Esophagus muscularis mucosa (tissue), 4 donors: ENCODE measurements around the gene JAKMIP1. TPM values are rescaled to one million over a fixed set of nuclear protein-coding genes. Genes with fewer than 3 reads are reported as not detected.

Experiments used
- DNase-seq: peaks from one replicate; pipeline ENCODE4 v3.0.0-alpha.2; 2017; ENCODE audit errors: extremely low spot score
- H3K27ac ChIP-seq, 4 donors: fragments of 200-600 bp; sonication (generic); replicated peaks in 1 of 4; 1 replicate in 3 of 4; 2 replicates in 1 of 4; pipeline ENCODE4 v1.5.1; 2016 to 2019; ENCODE audit warnings: mild to moderate bottlenecking in 1 of 4
- H3K27me3 ChIP-seq, 4 donors: fragments of 200-600 bp; sonication (generic); one replicate each; pipeline versions ENCODE4 v1.5.1 to v1.6.0; 2016 to 2019
- H3K36me3 ChIP-seq, 4 donors: fragments of 200-600 bp; sonication (generic); one replicate each; pipeline ENCODE4 v1.5.1; 2016 to 2019
- H3K4me1 ChIP-seq, 4 donors: fragments of 200-600 bp; sonication (generic); one replicate each; pipeline ENCODE4 v1.5.1; 2016 to 2019
- H3K4me3 ChIP-seq, 4 donors: fragments of 200-600 bp; sonication (generic); 1 replicate in 2 of 4; 2 replicates in 2 of 4; pipeline ENCODE4 v1.5.1; 2016 to 2019; ENCODE audit warnings: mild to moderate bottlenecking in 4 of 4, moderate library complexity in 1 of 4
- H3K9me3 ChIP-seq, 4 donors: fragments of 200-600 bp; sonication (generic); 1 replicate in 3 of 4; 2 replicates in 1 of 4; pipeline ENCODE4 v1.5.1; 2016 to 2019
- EP300 ChIP-seq: sonication (generic); formaldehyde crosslinking; IDR thresholded peaks from one replicate; pipeline ENCODE4 v1.6.1; 2017; ENCODE audit warnings: antibody characterized with exemption
- POLR2A ChIP-seq: fragments of 450-650 bp; IDR thresholded peaks from one replicate; pipeline ENCODE4 v1.6.1; 2017; ENCODE audit warnings: antibody characterized with exemption, moderate library complexity, mild to moderate bottlenecking, low read depth
- POLR2AphosphoS5 ChIP-seq, 2 donors: sonication (generic); formaldehyde crosslinking; IDR thresholded peaks; one replicate each; pipeline ENCODE4 v1.6.1; 2017; ENCODE audit warnings: antibody characterized with exemption in 2 of 2
- WGBS: methylation state at CpG from one replicate; pipeline ENCODE4 v1.1.5; 2018; 5-methylcytosine and 5-hydroxymethylcytosine counted together
- intact Hi-C: fragments of 100-400 bp; cut with DNase I; formaldehyde crosslinking; loops from one replicate; pipeline ENCODE4 v1.15.1; 2023
- total RNA-seq, 4 donors: library from RNA; depleted of rRNA; stranded (reverse); fragments of >200 nt; gene quantifications; one replicate each; pipeline versions ENCODE4 v1.1.0 to v1.2.1, GENCODE V29; 2016
- TF ChIP-seq, protein P1 (sequence below), 3 experiments: fragments of 200-600 bp in 2 of 3; fragments of 450-650 bp in 1 of 3; sonication (generic) in 2 of 3; IDR thresholded peaks; one replicate each; pipeline ENCODE4 v1.5.1; 2017 to 2019; ENCODE audit warnings: antibody characterized with exemption in 3 of 3, mild to moderate bottlenecking in 2 of 3, moderate library complexity in 1 of 3

The JAKMIP1 gene
- total RNA-seq, 4 donors from 2014 or later, result 0.57 to 2.8 (median 0.91) TPM

DNA sequence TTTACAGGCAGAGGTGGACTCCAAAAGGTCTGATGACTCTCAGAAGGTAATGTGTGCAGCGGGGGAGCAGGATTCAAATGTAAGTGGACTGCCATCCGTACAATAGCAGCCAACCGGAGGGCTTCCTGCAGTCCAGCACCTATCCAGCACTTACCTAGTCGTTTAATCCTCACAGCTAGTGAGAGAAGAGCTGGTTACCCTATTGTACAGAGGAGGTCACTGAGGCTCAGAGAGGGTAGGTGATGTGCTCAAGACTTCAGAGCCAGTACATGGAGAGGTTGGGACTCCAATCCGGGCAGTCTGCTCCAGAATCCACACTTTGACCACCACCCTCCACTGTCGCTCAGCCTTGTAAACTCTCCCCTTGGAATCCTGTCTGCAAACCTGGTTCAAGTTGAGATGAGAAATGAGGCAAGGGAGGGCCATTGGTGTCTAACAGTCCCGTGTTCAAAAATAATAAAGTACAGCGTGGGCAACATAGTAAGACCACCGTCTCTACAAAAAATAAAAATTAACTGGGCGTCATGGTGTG lies 22.5 kb upstream of the JAKMIP1 start:
- peaks cover 0 to 79% (median 26%) of the 10 kb centered on the region in 4 donors for H3K27me3 ChIP-seq
- H3K27ac ChIP-seq, result no peak overlapping the region
- 62% methylated on average over 10 of the region's 10 CpGs for WGBS
- peaks cover 0 to 11% (median 9%) of the 10 kb centered on the region in 4 donors for H3K9me3 ChIP-seq
- TF ChIP-seq POLR2A (no peak), EP300 (no peak), POLR2AphosphoS5 (IDR thresholded peaks at IDR 0.05) (no peak)
- TF ChIP-seq, protein P1, sequence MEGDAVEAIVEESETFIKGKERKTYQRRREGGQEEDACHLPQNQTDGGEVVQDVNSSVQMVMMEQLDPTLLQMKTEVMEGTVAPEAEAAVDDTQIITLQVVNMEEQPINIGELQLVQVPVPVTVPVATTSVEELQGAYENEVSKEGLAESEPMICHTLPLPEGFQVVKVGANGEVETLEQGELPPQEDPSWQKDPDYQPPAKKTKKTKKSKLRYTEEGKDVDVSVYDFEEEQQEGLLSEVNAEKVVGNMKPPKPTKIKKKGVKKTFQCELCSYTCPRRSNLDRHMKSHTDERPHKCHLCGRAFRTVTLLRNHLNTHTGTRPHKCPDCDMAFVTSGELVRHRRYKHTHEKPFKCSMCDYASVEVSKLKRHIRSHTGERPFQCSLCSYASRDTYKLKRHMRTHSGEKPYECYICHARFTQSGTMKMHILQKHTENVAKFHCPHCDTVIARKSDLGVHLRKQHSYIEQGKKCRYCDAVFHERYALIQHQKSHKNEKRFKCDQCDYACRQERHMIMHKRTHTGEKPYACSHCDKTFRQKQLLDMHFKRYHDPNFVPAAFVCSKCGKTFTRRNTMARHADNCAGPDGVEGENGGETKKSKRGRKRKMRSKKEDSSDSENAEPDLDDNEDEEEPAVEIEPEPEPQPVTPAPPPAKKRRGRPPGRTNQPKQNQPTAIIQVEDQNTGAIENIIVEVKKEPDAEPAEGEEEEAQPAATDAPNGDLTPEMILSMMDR (IDR thresholded peaks at IDR 0.05), result no peak
- DNase-seq, result no peak
- peaks cover 0 to 12% (median 11%) of the 10 kb centered on the region in 4 donors for H3K4me1 ChIP-seq
- no peak overlapping the region for H3K4me3 ChIP-seq
- no peaks in the 10 kb centered on the region for H3K36me3 ChIP-seq
- intact Hi-C loops, result no loop called here

DNA sequence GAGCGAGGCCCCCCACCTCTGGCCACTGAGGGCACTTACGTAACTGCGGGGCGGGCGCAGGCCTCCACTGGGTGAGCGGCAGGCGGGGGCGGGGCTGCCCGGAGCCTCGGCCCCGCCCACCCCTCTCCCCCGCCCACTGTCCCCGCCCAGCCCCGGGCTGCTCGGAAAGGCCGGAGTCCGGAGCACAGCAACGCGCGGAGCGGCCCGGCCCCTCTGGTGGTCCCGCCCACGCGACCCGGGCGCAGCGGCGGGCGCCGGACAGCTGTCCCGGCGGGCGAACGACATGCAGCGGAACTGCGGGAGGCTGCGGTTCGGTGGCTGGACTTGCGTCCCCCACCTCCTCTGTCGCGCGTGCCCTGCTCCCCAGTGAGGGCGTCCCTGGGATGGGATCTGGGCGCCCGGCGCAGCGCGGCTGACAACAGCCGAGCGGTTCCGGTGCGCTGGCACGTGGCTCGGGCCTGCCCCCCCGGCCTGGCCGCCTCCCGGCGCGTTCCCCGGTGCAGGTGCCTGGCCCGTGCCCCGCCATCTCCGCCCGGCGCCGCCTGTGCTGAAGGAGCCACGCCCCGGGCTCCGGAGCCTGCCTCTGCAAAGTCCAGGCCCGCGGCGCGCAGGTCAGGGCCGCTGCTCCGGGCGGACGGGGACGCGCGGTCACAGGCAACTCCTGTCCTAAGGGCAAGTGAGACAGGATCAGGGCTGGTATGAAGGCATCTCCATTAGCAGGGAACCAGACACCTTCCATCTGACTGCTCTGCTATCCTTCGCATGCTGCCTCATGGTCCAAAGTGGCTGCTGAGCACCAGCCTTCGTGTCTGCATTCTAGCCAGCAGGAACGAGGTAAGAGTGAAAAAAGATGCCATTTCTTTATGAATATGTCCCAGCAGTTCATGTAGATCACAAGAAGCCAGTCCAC lies 21.8 kb upstream of the JAKMIP1 start:
- no peaks in the 10 kb centered on the region for H3K36me3 ChIP-seq
- TF ChIP-seq, protein P1 (IDR thresholded peaks at IDR 0.05), result no peak
- peaks cover 0 to 12% (median 11%) of the 10 kb centered on the region in 4 donors for H3K4me1 ChIP-seq
- peaks cover 0 to 75% (median 26%) of the 10 kb centered on the region in 4 donors for H3K27me3 ChIP-seq
- H3K9me3 ChIP-seq, result peaks cover 0 to 11% (median 9%) of the 10 kb centered on the region in 4 donors
- no peak for DNase-seq
- WGBS, result 52% methylated on average over 4 of the region's 84 CpGs
- H3K4me3 ChIP-seq, result peak overlapping the region; percentile 39 to 54 (median 46)
- intact Hi-C loops, result no loop called here
- H3K27ac ChIP-seq, result no peak overlapping the region

DNA sequence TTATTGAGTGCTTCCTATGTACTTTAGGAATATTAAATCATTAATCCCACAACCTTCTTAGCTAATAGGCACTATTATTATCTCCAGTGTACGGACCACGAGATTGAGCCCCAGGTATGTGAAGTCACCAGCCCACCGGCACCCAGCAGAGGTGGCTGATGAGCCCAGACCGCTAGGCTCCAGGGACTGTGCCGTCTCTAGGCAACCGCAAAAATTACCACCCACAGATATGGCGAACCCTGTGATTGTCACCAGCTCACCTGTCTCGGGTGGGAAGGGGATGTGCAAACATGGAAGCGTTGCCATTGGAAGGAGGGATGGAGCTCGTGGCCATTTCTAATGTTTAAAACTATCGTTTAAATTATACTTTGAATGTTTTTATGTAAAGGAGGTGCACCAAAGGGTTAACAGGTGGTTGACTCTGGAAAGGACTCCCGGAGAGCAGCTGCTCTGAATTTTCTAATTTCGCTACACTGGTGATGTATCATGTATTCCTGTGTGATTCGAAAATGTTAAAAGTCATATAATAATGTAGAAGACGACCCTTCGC lies 21.0 kb upstream of the JAKMIP1 start:
- DNase-seq, result no peak

DNA sequence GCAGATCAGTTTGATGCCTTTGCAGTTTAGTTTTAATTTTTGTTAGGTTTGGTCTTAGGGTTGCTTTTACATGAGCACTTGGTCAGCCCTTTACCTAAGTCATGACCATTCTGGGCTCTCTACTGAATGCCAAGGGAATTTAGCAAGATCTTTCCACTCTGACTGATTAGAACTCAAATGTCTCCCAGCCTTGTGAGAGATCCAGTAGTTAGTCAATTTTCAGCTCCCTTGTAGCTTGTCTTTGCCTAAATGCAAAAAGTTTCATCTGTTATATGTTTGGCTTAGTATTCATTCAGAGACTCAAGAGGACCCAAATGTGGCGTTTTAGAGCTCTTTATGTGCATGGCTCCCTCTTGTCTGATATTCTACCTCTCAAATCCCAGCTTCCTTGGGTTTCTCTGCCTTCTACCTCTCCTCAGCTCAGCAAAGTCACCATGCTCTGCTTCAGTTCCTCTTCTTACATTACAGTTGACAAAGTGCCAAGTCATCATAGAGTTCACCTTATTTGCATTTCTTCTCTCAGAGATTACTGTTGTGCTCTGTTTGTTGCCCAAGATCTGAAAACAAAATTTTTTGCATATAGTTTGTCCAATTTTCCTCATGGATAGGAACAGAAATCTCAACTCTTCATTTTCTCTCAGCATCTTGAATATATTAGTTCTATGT lies 17.5 kb upstream of the JAKMIP1 start:
- Histone ChIP-seq H3K9me3 (peaks cover 0 to 18% (median 12%) of the 10 kb centered on the region in 4 donors), H3K36me3 (no peaks in the 10 kb centered on the region), H3K4me1 (peaks cover 0 to 12% (median 11%) of the 10 kb centered on the region in 4 donors), H3K27ac (no peak overlapping the region), H3K27me3 (peaks cover 0 to 34% (median 24%) of the 10 kb centered on the region in 4 donors), H3K4me3 (no peak overlapping the region)
- intact Hi-C loops, result no loop called here
- WGBS, result 37% methylated on average over 1 of the region's 1 CpG
- TF ChIP-seq POLR2A (no peak), EP300 (no peak), POLR2AphosphoS5 (IDR thresholded peaks at IDR 0.05) (no peak)
- TF ChIP-seq, protein P1 (IDR thresholded peaks at IDR 0.05), result no peak
- DNase-seq, result no peak

More for the DNA sequence above, 21.0 kb upstream of the JAKMIP1 start:
- peak overlapping the region; percentile 39 to 54 (median 46) for H3K4me3 ChIP-seq
- H3K36me3 ChIP-seq, result no peaks in the 10 kb centered on the region
- H3K27me3 ChIP-seq, result peaks cover 0 to 67% (median 26%) of the 10 kb centered on the region in 4 donors
- intact Hi-C loops, result no loop called here
- TF ChIP-seq, protein P1 (IDR thresholded peaks at IDR 0.05), result no peak
- no peak for TF ChIP-seq POLR2A
- TF ChIP-seq POLR2AphosphoS5 (IDR thresholded peaks at IDR 0.05), result no peak
- TF ChIP-seq EP300, result no peak
- peaks cover 0 to 11% (median 9%) of the 10 kb centered on the region in 4 donors for H3K9me3 ChIP-seq
- no peak overlapping the region for H3K27ac ChIP-seq
- H3K4me1 ChIP-seq, result peaks cover 0 to 12% (median 11%) of the 10 kb centered on the region in 4 donors
- WGBS, result 15% methylated on average over 12 of the region's 16 CpGs
